OCI-M1 (cell line): ENCODE data around the gene LGALS7.

Experiments
- DNase-seq: peaks from one replicate; lab custom pipeline; 2025; lab: John Stamatoyannopoulos, UW

Gene LGALS7

DNA sequence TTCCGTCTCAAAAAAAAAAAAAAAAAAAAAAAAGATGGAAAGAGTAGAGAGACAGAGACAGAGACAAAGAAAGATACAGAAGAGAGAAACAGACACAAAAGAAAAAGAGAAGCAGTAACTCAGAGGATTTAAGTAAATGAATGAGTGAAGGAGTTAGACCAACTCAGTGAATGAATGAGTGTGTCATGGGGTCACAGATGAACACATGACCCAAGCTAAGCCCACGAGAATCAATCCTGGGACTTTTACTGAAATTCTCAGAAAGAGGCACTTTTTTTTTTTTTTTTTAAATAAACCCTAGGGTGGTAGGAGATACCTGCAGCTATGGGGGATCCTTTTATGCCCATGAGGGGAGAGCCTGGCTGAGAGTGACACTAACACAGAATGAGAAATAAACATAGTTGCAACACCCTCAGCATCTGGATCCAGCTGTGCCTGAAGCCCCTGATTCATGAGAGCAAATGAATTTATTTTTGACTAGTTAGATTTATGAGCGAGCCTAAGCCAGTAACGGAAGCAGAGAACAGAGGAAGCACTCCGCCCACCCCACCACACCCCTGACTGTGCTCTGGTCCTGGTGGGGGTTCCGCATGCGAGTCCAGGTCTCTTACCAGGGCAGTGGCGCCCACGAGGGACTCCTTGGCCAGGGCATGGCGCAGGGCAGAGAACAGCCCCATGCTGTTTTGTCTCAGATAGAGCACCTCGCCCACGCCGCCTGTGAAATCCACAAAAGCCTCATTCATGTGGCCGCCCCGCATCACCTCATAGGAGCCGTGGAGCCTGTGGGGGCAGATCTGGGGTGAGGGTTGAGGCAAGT is 33.7 kb downstream of the LGALS7 start:
- DNase-seq, result no peak

DNA sequence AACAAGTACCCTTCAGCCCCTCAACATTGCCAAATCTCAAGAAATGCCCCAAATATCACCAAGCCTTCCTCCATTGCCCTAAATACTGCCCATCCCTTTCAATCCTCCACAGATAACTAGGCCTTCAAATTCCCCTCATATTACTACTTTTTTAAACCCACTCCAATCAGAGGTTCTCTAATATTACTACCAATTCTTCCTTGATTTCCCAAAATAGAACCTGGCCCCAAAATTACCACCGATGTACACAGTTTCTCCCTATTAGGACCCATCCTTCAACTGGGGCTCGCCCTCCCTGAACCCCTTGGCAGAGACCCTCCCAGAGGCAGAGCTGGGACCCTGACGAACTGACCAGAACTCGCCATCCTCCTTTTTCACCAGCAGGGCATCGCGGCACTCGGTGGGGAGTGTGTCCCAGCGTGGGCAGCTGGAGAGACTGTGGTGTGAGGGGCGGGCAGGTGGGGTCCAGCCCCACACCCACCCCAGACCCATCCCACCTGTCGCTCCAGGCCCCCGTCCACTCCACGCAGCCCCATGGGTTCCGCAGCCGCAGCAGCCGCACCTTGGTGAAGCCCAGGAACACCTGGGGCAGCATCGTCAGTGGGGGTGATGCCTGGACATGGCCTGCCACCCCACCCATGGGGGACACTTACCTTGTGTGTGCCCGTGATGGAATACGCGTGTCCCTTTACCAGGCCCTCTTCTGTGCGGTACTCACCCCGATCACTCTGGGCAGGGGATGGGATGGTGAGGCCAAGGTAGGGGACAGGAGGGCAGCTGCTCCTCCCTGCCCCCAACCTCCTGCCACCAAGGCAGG is 35.2 kb downstream of the LGALS7 start:
- DNase-seq, result no peak

DNA sequence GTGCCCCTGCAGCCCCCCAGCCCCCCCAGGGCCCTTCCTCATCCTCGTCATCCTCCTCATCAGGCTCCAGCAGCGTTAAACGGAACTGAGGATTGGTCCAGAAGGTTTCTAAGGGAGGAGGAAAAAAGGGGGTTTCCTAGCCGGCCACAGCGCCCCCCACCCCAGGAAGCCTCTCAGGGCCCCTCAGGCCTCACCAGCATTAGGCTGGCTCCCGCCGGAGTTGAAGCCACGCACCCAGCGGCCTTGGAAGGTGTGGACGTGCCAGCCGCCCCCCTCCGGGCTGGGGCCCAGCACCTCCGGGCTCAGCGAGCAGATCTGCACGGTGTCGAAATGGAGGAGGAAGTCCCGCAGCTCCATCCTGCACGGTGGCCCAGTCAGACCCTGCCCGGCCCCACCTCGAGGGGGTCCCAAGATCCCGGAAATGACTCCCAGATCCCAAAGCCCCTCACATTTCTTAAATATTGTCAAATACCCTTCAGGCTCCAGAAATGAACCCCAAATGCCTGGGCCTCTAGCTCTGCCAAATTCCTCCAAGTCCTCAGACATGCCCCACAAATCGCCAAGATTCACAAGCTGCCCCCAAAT is 35.9 kb downstream of the LGALS7 start:
- DNase-seq, result no peak

DNA sequence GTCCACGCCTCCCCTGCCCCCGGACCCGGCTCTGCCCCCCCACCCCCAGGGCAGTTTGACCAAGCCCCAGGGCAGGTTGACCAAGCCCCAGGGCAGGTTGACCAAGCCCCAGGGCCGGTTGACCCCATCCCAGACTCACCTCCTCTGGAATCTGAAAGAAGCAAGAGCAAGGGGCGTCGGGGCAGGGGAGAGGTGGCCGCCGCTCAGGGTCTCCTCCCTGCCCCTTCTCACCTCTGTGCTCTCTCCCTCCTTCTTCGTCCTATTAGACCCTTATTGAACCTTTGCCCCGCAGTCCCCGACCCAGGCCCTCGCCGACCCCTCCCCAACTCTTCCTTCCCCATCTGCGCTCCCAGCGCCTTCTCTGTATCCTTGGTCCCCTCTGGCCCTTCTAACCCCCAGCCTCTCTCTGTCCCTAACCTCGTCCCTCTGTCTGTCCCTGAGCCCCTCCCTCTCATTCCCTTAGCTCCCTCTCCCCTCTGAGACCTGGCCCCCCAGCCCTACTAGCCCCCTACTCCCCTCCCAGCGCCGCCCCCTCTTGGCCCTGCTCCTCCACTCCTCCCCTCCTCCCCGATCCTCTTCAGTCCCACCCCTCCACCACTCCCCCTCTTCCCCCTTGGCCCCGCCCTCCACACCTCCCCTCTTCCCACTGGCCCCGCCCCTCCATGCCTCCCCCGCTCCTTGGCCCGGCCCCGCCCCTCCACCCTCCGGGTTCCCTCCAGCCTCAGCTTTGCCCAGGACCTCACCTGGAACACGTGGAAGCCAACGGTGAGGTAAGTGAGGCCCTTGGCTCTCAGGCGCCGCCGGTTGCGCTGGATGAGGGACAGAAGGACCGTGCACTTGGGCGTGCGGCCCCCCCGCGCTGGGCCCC is 36.7 kb downstream of the LGALS7 start:
- DNase-seq, result no peak

DNA sequence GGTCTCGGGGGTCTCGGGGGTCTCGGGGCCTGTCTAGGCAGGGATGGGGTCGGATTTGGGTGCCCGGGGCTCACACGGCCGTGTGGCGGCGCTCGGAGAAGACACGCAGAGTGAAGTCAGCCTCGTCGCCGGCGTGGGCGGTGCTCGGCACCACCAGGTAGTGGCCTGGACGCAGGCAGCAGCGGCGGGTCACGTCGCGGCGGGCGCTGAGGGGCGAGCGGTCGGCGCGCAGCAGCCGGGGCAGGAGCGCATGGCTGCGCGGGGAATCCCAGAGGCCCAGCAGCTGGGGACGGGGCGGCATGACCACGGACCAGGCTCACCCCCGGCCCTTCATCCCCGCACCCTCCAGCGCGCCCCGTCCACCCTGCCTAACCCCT is 37.3 kb downstream of the LGALS7 start:
- DNase-seq, result no peak

DNA sequence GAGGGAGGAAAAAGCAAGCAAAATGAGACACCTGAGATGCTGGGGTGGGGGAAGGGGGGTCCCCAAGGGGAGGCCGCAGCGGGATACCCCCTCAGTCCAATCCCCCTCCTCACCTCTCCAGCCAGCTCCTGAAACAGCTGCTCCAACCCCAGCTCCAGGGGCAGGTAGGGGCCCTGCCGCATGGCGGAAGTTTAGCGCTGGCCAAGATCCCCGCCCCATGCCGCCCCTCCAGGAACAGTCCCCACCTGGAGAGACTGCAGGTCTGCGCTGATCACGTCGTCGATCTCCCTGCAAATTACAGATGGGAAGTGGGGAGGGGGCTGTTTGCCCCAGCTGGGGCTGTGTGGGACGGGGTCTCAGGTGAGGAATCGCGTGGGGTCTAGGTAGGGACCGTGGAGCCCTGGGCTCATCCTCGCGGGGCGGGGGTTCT is 38.0 kb downstream of the LGALS7 start:
- DNase-seq, result no peak

DNA sequence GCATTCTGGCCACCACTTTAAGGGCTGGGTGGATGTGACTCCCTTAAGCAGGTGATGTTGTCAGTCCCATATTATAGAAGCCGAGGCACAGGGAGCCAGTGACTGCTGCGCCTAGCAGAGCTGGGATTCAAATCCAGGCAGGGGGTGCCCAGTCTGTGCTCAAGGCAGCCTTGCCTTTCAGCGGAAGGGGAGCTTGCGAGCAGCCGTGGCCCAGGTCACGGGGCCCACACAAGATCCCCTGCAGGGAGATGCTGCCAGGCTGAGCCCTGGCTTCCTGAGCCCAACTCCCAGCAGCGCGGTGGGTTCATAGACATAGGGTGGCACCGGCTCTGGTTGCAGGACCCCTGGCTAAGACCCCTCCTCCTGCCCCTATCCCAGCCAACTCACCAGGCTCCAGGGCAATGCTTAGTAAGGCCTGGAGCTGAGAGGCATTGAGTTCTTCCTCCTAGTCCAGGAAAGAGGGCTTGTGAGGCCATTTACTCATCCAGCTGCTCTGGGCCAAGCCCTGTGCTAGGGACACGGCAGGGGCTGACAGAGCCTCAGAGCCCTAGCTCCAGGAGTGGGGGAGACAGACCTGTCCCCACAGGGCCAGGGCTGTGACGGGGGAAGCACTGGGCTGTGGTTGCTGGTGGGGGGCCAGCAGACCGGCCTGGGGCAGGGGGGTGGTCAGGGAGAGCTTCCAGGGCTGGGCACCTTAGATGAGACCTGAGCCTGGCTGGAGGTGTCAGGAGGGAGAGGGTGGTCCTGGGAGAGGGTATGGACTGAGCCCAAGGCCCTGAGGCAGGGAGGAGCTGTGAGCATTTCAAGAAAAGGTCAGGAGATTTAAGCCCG is 38.7 kb downstream of the LGALS7 start:
- DNase-seq, result peak; percentile 38

DNA sequence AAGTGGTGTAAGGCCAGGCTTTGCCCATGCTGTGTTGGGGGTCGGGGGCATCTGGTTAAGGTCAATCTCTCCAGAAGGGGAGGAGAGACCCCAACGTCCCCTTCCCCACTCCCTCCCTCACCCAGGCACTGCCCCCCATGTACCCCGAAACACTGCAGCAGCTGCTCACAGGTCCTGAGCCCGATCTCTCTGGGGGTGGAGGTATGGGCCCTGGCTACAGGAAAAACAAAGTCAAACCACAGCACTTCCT is 39.2 kb downstream of the LGALS7 start:
- no peak for DNase-seq

DNA sequence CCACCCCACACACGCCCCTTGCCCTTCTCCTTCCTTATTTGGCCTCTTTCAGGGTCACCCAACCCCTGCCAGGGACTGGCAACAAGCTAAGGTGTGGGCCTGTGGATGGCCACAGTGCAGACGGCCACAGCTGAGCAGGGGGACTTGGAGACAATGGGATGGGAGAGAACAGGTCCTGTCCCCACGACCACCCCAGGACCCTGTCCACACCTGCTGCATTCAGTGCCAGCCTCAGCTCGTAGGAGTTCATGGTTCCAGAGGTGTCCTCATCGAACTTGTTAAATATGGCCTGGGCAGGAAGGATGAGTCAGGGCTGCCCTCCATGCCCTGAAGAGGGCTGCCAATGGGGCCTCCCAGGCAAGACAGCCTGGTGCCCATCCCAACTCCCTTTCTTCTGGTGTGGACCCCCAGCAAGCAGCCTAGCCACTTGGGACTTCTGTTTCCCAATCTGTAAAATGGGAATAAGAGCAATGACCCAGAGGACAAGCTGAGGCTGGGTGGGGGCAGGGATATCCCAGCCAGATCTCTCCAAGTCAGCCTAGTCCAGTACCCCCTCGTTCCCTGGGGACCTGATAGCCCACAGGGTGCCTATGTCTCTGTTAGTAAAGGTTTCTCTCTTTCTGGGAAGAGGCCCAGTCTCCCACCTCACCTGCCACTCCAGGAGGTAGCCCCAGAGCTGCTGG is 39.7 kb downstream of the LGALS7 start:
- DNase-seq, result peak; percentile 24

DNA sequence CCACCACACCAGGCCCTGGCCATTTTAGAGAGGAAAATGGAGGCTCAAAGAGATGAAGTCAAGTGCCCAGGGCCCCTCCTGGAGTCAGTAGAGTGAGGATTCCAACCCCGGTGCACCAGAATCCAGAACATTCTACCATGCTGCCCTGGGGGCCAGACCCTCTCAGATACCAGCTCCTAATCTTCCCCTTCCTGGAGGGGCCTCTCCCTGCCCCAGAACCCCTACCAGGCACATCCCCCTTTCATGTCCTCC is 40.1 kb downstream of the LGALS7 start:
- no peak for DNase-seq

DNA sequence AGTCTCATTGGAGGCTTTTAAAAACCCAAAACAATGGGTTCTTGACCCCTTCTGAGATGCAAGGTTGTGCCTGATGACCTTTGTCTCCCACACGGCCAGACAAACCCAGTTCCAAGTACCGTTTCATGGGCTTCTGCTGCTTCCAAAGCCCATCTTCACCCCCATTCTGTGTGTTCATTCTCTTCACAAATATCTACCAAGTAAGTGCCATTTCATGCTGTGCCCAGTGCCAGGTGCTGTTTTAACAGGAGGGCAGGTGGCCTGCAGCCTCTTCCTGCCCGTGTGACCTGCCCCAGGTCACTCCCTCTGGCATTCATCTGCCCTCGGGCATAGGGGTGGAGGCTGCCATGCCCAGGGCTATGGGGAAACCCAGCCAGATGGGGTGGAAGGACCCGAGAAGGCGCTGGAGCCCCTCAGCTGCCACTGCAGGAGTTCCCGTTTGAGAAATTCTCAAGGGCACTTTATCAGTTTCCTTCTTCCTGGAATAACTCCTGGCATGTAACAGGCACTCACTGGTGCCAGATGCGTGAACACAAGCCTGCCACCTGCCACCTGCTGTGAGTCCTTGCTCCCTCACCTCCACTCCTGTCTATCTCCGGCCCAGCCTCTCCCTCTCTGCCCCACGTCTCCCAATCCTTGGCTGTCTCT is 41.5 kb downstream of the LGALS7 start:
- DNase-seq, result no peak

DNA sequence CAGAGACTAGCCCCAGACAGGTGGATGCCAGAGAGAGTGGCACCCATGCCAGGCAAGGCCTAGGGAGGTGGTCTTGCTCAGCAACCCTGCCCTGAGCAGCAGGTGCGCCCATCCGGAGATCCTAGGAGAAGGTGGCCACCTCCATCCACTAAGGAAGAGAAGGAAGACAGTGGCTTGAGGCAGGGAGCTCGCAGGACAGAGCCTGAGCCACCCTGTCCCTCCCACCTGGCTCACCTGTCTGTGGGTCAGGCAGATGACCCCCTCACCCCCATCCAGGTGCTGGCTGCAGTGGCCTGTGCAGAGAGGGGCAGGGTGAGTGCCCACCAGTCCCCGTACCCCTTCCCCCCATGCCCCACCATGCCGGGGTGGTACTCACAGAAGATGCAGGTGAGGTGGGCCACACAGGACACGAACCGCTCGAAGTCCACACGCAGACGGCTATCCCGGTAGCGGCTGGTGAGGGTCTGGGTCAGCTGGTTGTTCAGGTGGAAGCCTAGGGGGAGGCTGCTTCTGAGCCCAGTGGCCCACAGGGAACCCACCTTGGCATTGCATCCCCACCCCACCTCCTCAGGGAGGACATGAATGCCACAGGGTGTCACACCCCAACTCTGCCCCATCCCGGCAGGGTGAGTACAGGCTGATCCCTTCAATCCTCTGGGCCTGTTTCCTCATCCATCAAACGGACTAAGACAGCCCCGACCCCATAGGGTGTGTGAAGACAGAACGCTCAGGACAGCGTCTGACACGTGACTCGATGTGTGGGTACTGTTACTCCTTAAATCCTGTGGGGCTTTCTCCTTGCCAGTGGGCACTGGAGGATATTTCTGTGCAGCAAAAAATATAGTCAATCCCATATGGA is 42.4 kb downstream of the LGALS7 start:
- no peak for DNase-seq

DNA sequence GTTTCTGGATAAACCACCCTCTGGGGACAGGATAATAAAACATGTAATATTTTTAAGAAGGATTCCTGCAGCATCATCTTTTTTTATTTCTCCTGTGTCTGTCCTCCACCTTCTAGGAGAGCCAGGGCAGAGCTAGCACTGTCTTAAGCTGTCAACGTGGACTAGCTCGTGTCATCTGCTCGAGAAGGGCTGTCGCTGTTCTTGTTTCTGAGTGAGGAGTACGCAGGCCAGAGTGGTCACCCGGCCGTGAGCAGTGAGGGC is 42.9 kb downstream of the LGALS7 start:
- DNase-seq, result no peak

DNA sequence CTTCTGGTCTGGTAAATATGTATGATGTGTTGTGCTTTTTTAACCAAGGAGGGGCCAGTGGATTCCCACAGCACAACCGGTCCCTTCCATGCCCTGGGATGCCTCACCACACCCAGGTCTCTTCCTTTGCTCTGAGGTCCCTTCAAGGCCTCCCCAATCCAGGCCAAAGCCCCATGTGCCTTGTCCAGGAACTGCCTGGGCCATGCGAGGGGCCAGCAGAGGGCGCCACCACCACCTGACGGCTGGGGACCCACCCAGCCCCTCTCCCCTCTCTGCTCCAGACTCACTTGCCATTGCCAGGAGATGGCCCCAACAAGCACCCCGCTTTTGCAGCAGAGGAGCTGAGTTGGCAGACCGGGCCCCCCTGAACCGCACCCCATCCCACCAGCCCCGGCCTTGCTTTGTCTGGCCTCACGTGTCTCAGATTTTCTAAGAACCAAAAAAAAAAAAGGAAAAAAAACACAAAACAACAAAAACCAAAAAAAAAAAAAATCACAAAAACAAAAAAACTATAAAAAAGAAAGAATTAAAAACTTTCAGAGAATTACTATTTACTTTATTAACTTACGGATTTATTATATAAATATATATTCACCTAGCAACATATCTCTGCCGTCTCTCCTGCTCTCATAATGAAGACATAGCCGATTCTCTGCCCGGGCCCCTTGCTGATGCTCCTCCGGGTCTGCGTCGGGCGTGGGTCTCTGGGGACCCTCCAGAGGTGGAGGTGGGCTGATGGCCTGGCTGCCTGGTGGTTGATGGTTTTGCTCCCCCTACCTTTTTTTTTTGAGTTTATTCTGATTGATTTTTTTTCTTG is 43.5 kb downstream of the LGALS7 start:
- DNase-seq, result peak; percentile 79

DNA sequence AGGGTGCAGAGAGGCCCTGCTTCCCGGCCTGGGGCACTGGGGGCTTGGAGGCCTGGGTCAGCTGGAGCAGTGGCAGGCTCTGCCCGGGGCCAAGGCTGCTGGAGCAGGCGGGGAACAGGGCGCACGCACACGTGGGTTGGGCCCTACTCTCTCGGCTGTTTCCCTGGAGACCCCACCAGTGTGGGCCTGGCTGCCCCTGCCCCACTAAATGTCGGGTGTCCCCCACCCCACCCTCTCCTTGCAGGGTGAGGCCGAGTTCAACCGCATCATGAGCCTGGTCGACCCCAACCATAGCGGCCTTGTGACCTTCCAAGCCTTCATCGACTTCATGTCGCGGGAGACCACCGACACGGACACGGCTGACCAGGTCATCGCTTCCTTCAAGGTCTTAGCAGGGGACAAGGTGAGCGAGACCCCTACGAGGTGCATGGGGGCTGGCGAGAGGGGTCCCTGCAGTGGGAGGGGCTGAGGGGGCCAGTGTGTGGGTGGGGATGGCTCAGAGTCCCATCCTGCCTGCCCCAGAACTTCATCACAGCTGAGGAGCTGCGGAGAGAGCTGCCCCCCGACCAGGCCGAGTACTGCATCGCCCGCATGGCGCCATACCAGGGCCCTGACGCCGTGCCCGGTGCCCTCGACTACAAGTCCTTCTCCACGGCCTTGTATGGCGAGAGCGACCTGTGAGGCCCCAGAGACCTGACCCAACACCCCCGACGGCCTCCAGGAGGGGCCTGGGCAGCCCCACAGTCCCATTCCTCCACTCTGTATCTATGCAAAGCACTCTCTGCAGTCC is 44.4 kb downstream of the LGALS7 start:
- DNase-seq, result no peak

DNA sequence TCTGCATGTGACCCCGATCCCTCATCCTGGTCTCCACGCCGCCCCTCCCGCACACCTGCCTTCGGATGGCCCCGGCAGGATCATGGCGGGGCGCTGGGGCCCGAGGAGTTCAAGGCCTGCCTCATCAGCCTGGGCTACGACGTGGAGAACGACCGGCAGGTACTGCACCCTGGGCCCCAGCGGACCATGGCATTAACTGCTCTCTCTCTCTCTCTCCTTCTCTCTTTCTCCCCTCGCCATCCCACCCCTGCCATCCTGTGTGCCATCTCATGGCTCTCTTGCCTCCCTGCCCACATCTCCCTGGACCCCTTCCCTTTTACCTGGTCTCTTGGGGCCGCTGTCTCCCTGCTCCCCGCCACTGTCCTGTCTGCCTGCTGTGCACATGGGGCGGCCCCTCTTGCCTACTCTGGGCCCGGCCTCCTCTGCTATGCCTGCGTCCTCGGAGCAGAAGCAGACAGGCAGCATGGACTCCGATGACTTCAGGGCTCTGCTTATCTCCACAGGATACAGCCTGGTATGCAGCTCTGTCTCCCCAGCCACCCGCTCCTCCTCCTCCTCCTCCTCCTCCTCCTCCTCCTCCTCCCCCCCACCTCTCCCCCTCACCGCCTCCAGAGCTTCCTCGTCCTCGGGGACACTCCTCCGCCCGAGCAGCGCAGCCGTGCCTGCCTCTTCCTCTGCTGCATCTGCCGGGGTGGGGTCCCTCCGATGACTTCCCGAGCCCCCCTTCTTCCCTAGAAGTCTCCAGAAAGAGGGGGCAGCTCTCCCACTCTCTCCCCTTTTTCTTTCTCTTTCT is 45.3 kb downstream of the LGALS7 start:
- DNase-seq, result peak; percentile 75

DNA sequence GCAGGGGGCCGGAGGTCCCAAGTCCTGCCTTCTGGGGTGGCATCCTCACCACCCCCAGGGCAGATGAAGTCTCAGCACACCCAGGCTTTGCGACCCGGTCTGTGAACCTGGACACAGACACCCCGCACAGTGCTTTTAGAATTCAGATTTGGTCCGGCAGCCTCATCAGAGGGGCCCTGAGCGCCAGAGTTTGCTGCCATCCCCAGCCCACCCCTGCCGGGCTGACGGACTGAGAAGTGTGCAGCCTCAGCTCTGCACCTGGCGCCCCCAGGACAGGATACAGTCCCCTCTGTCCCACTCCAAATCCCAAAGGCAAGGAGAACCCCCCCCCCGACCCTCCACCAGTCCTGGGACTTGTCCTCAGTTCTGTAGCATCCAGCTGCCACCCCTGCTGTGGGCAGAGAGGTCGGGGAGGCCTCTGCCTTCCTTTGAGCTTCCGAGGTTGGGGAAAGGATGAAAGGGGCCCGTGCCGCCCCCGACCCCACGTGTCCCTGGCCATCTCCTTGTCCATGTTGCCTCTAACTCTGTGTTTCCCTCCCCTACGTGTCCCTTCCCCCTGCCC is 45.9 kb downstream of the LGALS7 start:
- no peak for DNase-seq
